ENCODE data around the gene ABCB9.

The ABCB9 gene

DNA sequence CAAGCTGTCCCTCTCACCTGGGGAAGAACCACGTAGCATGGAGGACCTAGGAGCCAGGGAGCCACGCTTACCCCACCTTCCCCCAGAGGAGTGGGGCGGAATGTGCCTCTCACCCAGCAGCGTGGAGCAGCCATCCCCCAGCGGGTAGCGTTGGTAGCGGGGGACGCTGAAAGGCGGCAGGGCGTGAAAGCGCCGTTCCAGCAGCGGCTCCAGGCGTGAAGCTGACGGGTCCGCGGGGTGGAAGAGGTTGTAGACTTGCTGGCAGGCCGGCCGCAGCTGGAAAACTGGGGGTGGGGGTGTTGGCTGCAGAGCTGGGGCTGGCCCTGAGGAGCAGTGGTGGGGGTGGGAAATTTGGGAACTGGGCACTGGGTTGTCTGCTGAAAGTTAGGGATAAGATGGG, 26.1 kb upstream of the ABCB9 start:
- peaks cover 12% of the 10 kb centered on the region for H3K36me3 ChIP-seq (ENCODE audit: insufficient read depth, low read length)
- no peak overlapping the region for H3K9ac ChIP-seq (ENCODE audit: low read depth, low read length)
- no peaks in the 10 kb centered on the region for H3K9me3 ChIP-seq (replicated peaks; ENCODE audit: low read length)
- no peaks in the 10 kb centered on the region for H3K27me3 ChIP-seq (ENCODE audit: control insufficient read depth, insufficient read depth, low read length)
- no peaks in the 10 kb centered on the region for H3K4me1 ChIP-seq (ENCODE audit: control insufficient read depth, insufficient read depth, low read length)
- no peak overlapping the region for H3K4me3 ChIP-seq (ENCODE audit: low read length)
- H3K4me2 ChIP-seq (ENCODE audit: low read length), result no peak overlapping the region

DNA sequence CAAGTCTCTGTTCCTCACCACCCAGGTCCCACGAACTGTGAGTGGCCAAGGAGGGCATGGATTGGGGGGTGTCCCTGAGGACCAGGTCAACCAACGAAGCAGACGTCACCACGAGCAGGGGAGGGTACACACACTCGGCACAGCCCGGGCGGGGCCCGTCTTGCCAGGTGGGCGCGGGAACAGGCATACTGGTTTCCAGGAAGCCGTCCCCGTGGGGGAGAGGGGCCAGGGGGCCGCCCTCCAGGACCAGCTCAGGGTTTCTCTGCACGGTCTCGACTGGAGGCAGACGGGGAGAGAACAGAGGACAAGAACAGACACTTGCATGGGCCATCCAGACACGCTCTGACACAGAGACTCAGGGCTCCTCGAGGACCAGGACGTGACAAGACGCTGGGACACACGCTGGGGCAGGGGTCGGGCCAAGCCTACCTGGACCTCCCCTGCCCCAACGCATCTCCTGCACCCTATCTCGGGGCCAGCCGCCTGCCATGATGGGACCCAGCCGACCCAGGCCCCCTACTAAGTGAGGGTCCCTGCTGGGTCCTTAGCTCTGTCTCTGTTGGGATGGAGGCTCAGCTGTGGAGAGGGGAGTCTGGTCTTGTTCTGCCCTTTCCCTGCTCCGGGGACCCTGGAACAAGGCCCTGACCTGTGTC, 25.5 kb upstream of the ABCB9 start:
- H3K9ac ChIP-seq (ENCODE audit: low read depth, low read length), result no peak overlapping the region
- no peaks in the 10 kb centered on the region for H3K27me3 ChIP-seq (ENCODE audit: control insufficient read depth, insufficient read depth, low read length)
- no peaks in the 10 kb centered on the region for H3K9me3 ChIP-seq (replicated peaks; ENCODE audit: low read length)
- H3K4me2 ChIP-seq (ENCODE audit: low read length), result no peak overlapping the region
- H3K36me3 ChIP-seq (ENCODE audit: insufficient read depth, low read length), result peaks cover 17% of the 10 kb centered on the region
- H3K4me3 ChIP-seq (ENCODE audit: low read length), result no peak overlapping the region
- no peaks in the 10 kb centered on the region for H3K4me1 ChIP-seq (ENCODE audit: control insufficient read depth, insufficient read depth, low read length)

DNA sequence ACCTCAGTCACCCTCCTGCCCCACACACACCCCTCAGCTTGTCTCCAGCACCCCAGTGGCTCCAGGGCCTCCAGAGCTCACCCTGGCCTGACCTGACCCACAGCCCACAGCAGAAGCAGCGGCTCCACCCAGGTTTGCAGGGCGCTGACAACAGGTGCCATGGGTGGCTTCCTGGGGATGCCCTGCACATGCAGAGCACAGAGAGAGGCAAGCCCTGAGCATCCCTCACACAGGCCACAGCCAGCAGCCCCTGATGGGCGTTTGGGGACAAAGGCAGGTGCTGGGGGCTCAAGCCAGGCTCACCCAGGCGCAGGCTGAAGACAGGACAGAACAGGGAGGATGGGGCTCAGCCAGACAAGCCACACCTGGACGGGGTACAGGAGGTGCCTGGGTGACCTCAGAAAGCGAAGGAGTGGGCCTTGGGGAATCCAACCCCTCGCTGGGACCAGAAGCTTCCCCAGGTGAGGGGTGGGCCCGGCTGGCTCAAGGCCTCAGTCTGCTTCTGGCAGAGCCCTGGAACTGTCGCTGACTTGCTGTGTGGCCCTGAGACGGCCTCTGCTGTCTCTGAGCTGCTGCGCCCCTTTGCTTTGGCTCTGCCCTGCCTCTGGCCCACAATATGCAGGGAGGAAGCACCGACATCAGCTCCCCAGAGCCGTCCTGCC, 24.8 kb upstream of the ABCB9 start:
- Histone ChIP-seq H3K36me3 (ENCODE audit: insufficient read depth, low read length) (peaks cover 17% of the 10 kb centered on the region), H3K27me3 (ENCODE audit: control insufficient read depth, insufficient read depth, low read length) (no peaks in the 10 kb centered on the region), H3K4me1 (ENCODE audit: control insufficient read depth, insufficient read depth, low read length) (no peaks in the 10 kb centered on the region), H3K9ac (ENCODE audit: low read depth, low read length) (no peak overlapping the region), H3K4me2 (ENCODE audit: low read length) (no peak overlapping the region), H3K9me3 (replicated peaks; ENCODE audit: low read length) (no peaks in the 10 kb centered on the region), H3K4me3 (ENCODE audit: low read length) (no peak overlapping the region)

GRCh38 chr12:122990561-122990960, 24.3 kb upstream of the ABCB9 start:
- no peak overlapping the region for H3K9ac ChIP-seq (ENCODE audit: low read depth, low read length)
- H3K27me3 ChIP-seq (ENCODE audit: control insufficient read depth, insufficient read depth, low read length), result no peaks in the 10 kb centered on the region
- no peaks in the 10 kb centered on the region for H3K9me3 ChIP-seq (replicated peaks; ENCODE audit: low read length)
- no peaks in the 10 kb centered on the region for H3K4me1 ChIP-seq (ENCODE audit: control insufficient read depth, insufficient read depth, low read length)
- H3K4me2 ChIP-seq (ENCODE audit: low read length), result no peak overlapping the region
- peaks cover 17% of the 10 kb centered on the region for H3K36me3 ChIP-seq (ENCODE audit: insufficient read depth, low read length)
- H3K4me3 ChIP-seq (ENCODE audit: low read length), result no peak overlapping the region

- H3K4me1 ChIP-seq (ENCODE audit: control insufficient read depth, insufficient read depth, low read length), result peaks cover under 1% of the 10 kb centered on the region
Observed at GRCh38 chr12:122989874-122990419, 23.7 kb upstream of the ABCB9 start.

GRCh38 chr12:122989225-122989839, 23.1 kb upstream of the ABCB9 start:
- Histone ChIP-seq H3K36me3 (ENCODE audit: insufficient read depth, low read length) (peaks cover 16% of the 10 kb centered on the region), H3K9ac (ENCODE audit: low read depth, low read length) (no peak overlapping the region), H3K9me3 (replicated peaks; ENCODE audit: low read length) (no peaks in the 10 kb centered on the region), H3K4me3 (ENCODE audit: low read length) (no peak overlapping the region), H3K27me3 (ENCODE audit: control insufficient read depth, insufficient read depth, low read length) (no peaks in the 10 kb centered on the region), H3K4me2 (ENCODE audit: low read length) (no peak overlapping the region), H3K4me1 (ENCODE audit: control insufficient read depth, insufficient read depth, low read length) (peaks cover 7% of the 10 kb centered on the region)

More at GRCh38 chr12:122989874-122990419, 23.7 kb upstream of the ABCB9 start:
- H3K9me3 ChIP-seq (replicated peaks; ENCODE audit: low read length), result no peaks in the 10 kb centered on the region
- H3K9ac ChIP-seq (ENCODE audit: low read depth, low read length), result no peak overlapping the region
- no peak overlapping the region for H3K4me2 ChIP-seq (ENCODE audit: low read length)
- H3K36me3 ChIP-seq (ENCODE audit: insufficient read depth, low read length), result peaks cover 17% of the 10 kb centered on the region
- H3K27me3 ChIP-seq (ENCODE audit: control insufficient read depth, insufficient read depth, low read length), result no peaks in the 10 kb centered on the region
- H3K4me3 ChIP-seq (ENCODE audit: low read length), result no peak overlapping the region

GRCh38 chr12:122988612-122989212, 22.4 kb upstream of the ABCB9 start:
- H3K4me3 ChIP-seq (ENCODE audit: low read length), result no peak overlapping the region
- H3K36me3 ChIP-seq (ENCODE audit: insufficient read depth, low read length), result peaks cover 14% of the 10 kb centered on the region

DNA sequence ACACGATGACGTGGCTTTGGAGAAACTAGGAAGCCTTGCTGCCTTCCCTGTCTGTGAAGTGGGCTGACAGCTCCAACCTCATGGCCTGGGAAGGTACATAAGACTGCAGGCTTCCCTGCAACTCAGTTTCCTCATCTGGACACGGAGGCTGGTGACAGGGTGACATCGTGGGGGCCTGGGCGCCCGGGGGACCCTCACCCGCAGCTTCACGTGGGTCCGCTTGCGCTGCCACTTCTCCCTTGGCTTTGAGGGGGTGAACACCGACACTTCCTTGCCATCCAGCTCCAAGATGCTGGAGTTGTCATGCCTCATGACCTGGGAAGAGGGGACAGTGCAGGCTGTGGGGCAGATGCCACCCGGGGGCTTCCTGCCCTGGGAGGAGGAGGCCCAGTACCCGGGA, 21.8 kb upstream of the ABCB9 start:
- H3K4me1 ChIP-seq (ENCODE audit: control insufficient read depth, insufficient read depth, low read length), result peaks cover 18% of the 10 kb centered on the region
- H3K4me3 ChIP-seq (ENCODE audit: low read length), result no peak overlapping the region
- H3K36me3 ChIP-seq (ENCODE audit: insufficient read depth, low read length), result peaks cover 18% of the 10 kb centered on the region
- no peak overlapping the region for H3K9ac ChIP-seq (ENCODE audit: low read depth, low read length)
- no peaks in the 10 kb centered on the region for H3K27me3 ChIP-seq (ENCODE audit: control insufficient read depth, insufficient read depth, low read length)
- no peak overlapping the region for H3K4me2 ChIP-seq (ENCODE audit: low read length)
- H3K9me3 ChIP-seq (replicated peaks; ENCODE audit: low read length), result no peaks in the 10 kb centered on the region

More at GRCh38 chr12:122988612-122989212, 22.4 kb upstream of the ABCB9 start:
- Histone ChIP-seq H3K4me1 (ENCODE audit: control insufficient read depth, insufficient read depth, low read length) (peaks cover 13% of the 10 kb centered on the region), H3K27me3 (ENCODE audit: control insufficient read depth, insufficient read depth, low read length) (no peaks in the 10 kb centered on the region), H3K4me2 (ENCODE audit: low read length) (no peak overlapping the region), H3K9ac (ENCODE audit: low read depth, low read length) (no peak overlapping the region), H3K9me3 (replicated peaks; ENCODE audit: low read length) (no peaks in the 10 kb centered on the region)

DNA sequence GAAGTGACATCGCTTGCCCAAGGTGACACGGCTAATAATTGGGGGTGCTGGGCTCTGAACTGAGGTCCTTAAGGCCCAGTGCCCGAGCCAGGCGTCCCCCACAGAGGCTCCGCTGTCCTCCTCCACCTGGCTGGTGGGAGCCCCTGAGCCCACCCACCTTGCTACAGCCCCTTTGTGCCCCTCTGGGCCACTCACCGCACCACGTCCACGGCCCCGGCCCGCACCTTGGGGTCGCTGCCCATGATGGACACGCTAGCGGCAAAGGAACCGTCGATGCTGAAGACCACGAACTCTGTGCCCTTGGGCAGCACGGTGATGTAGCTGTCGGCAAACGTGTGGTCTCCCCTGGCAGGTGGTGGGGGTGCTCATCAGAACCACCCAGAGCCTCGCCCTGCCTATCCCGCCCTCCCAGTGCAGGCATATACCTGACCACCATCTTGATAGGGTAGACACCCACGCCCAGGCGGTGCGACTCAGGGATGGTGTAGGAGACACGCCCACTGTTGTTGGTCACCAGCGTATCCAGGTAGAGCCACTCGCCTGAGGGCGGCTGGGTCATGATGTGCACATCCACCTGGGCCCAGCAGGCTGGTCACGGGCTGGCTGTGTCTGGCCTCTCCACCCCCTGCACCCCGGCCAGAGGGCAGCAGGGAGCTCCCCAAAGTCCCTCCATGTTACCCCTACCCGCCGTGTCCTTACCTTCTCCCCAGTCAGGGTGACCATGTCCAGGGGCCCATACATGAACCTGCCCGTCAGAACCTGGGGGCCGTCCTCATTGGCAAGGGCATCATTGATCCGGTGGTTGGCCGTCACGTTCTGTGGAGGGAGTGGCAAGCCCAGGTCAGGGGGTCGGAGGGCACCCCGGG, 21.1 kb upstream of the ABCB9 start:
- peaks cover 25% of the 10 kb centered on the region for H3K4me1 ChIP-seq (ENCODE audit: control insufficient read depth, insufficient read depth, low read length)
- no peak overlapping the region for H3K4me3 ChIP-seq (ENCODE audit: low read length)
- H3K27me3 ChIP-seq (ENCODE audit: control insufficient read depth, insufficient read depth, low read length), result no peaks in the 10 kb centered on the region
- H3K9ac ChIP-seq (ENCODE audit: low read depth, low read length), result no peak overlapping the region
- H3K9me3 ChIP-seq (replicated peaks; ENCODE audit: low read length), result no peaks in the 10 kb centered on the region
- no peak overlapping the region for H3K4me2 ChIP-seq (ENCODE audit: low read length)
- H3K36me3 ChIP-seq (ENCODE audit: insufficient read depth, low read length), result peaks cover 25% of the 10 kb centered on the region

GRCh38 chr12:122986258-122986871, 20.1 kb upstream of the ABCB9 start:
- H3K36me3 ChIP-seq (ENCODE audit: insufficient read depth, low read length), result peaks cover 28% of the 10 kb centered on the region

More at GRCh38 chr12:122986258-122986871, 20.1 kb upstream of the ABCB9 start:
- no peaks in the 10 kb centered on the region for H3K27me3 ChIP-seq (ENCODE audit: control insufficient read depth, insufficient read depth, low read length)
- H3K9ac ChIP-seq (ENCODE audit: low read depth, low read length), result no peak overlapping the region
- no peak overlapping the region for H3K4me2 ChIP-seq (ENCODE audit: low read length)
- H3K4me3 ChIP-seq (ENCODE audit: low read length), result no peak overlapping the region
- no peaks in the 10 kb centered on the region for H3K9me3 ChIP-seq (replicated peaks; ENCODE audit: low read length)
- H3K4me1 ChIP-seq (ENCODE audit: control insufficient read depth, insufficient read depth, low read length), result peaks cover 35% of the 10 kb centered on the region
